Measurements from ENCODE around the gene SMIM28.

SMIM28 gene

GRCh38 chr6:138404666-138405337 lies 27.1 kb downstream of the SMIM28 start:
- Histone ChIP-seq H3K4me1 (ENCODE audit: control insufficient read depth, insufficient read depth, low read length, poor library complexity, severe bottlenecking) (peaks cover 14% of the 10 kb centered on the region), H3K9me3 (ENCODE audit: control insufficient read depth, low read length) (no peaks in the 10 kb centered on the region), H3K27ac (ENCODE audit: insufficient read depth, low read length, poor library complexity, severe bottlenecking) (peak overlapping the region; percentile 79), H3K27me3 (replicated peaks; ENCODE audit: control insufficient read depth, insufficient read depth, low read length, poor library complexity, severe bottlenecking) (no peaks in the 10 kb centered on the region), H3K4me3 (ENCODE audit: insufficient read depth, low read depth, low read length, poor library complexity, severe bottlenecking) (peak overlapping the region; percentile 64), H3K36me3 (ENCODE audit: control insufficient read depth, insufficient read depth, low read length) (peaks cover 38% of the 10 kb centered on the region)
- DNase-seq: peak; percentile 7 to 21 (median 12)

- no peak for DNase-seq
- H3K36me3 ChIP-seq (ENCODE audit: control insufficient read depth, insufficient read depth, low read length): peaks cover 44% of the 10 kb centered on the region
- no peaks in the 10 kb centered on the region for H3K9me3 ChIP-seq (ENCODE audit: control insufficient read depth, low read length)
- no peaks in the 10 kb centered on the region for H3K27me3 ChIP-seq (replicated peaks; ENCODE audit: control insufficient read depth, insufficient read depth, low read length, poor library complexity, severe bottlenecking)
- no peak overlapping the region for H3K4me3 ChIP-seq (ENCODE audit: insufficient read depth, low read depth, low read length, poor library complexity, severe bottlenecking)
- peaks cover 14% of the 10 kb centered on the region for H3K4me1 ChIP-seq (ENCODE audit: control insufficient read depth, insufficient read depth, low read length, poor library complexity, severe bottlenecking)
- peak overlapping the region; percentile 7 for H3K27ac ChIP-seq (ENCODE audit: insufficient read depth, low read length, poor library complexity, severe bottlenecking)
These were observed 28.2 kb downstream of the SMIM28 start for GRCh38 chr6:138405816-138406413.

GRCh38 chr6:138406443-138406842 lies 28.7 kb downstream of the SMIM28 start:
- H3K27ac ChIP-seq (ENCODE audit: insufficient read depth, low read length, poor library complexity, severe bottlenecking): no peak overlapping the region
- H3K4me3 ChIP-seq (ENCODE audit: insufficient read depth, low read depth, low read length, poor library complexity, severe bottlenecking): no peak overlapping the region
- no peak for DNase-seq
- H3K27me3 ChIP-seq (replicated peaks; ENCODE audit: control insufficient read depth, insufficient read depth, low read length, poor library complexity, severe bottlenecking): no peaks in the 10 kb centered on the region
- peaks cover 14% of the 10 kb centered on the region for H3K4me1 ChIP-seq (ENCODE audit: control insufficient read depth, insufficient read depth, low read length, poor library complexity, severe bottlenecking)
- peaks cover 49% of the 10 kb centered on the region for H3K36me3 ChIP-seq (ENCODE audit: control insufficient read depth, insufficient read depth, low read length)
- no peaks in the 10 kb centered on the region for H3K9me3 ChIP-seq (ENCODE audit: control insufficient read depth, low read length)

- peaks cover 1% of the 10 kb centered on the region for H3K4me1 ChIP-seq (ENCODE audit: control insufficient read depth, insufficient read depth, low read length, poor library complexity, severe bottlenecking)
- DNase-seq: no peak
- no peaks in the 10 kb centered on the region for H3K27me3 ChIP-seq (replicated peaks; ENCODE audit: control insufficient read depth, insufficient read depth, low read length, poor library complexity, severe bottlenecking)
- no peak overlapping the region for H3K4me3 ChIP-seq (ENCODE audit: insufficient read depth, low read depth, low read length, poor library complexity, severe bottlenecking)
- H3K9me3 ChIP-seq (ENCODE audit: control insufficient read depth, low read length): no peaks in the 10 kb centered on the region
- H3K36me3 ChIP-seq (ENCODE audit: control insufficient read depth, insufficient read depth, low read length): peaks cover 82% of the 10 kb centered on the region
- no peak overlapping the region for H3K27ac ChIP-seq (ENCODE audit: insufficient read depth, low read length, poor library complexity, severe bottlenecking)
These were observed 32.5 kb downstream of the SMIM28 start for GRCh38 chr6:138410048-138410735.

- Histone ChIP-seq H3K36me3 (ENCODE audit: control insufficient read depth, insufficient read depth, low read length) (peaks cover 82% of the 10 kb centered on the region), H3K27me3 (replicated peaks; ENCODE audit: control insufficient read depth, insufficient read depth, low read length, poor library complexity, severe bottlenecking) (no peaks in the 10 kb centered on the region), H3K4me1 (ENCODE audit: control insufficient read depth, insufficient read depth, low read length, poor library complexity, severe bottlenecking) (no peaks in the 10 kb centered on the region), H3K27ac (ENCODE audit: insufficient read depth, low read length, poor library complexity, severe bottlenecking) (no peak overlapping the region), H3K9me3 (ENCODE audit: control insufficient read depth, low read length) (no peaks in the 10 kb centered on the region), H3K4me3 (ENCODE audit: insufficient read depth, low read depth, low read length, poor library complexity, severe bottlenecking) (no peak overlapping the region)
- no peak for DNase-seq
These were observed 33.5 kb downstream of the SMIM28 start for GRCh38 chr6:138410972-138411880.

- peaks cover 48% of the 10 kb centered on the region for H3K36me3 ChIP-seq (ENCODE audit: control insufficient read depth, insufficient read depth, low read length)
These were observed 37.4 kb downstream of the SMIM28 start for GRCh38 chr6:138415125-138415524.

GRCh38 chr6:138416206-138416605 lies 38.5 kb downstream of the SMIM28 start:
- no peaks in the 10 kb centered on the region for H3K27me3 ChIP-seq (replicated peaks; ENCODE audit: control insufficient read depth, insufficient read depth, low read length, poor library complexity, severe bottlenecking)
- no peaks in the 10 kb centered on the region for H3K4me1 ChIP-seq (ENCODE audit: control insufficient read depth, insufficient read depth, low read length, poor library complexity, severe bottlenecking)
- no peaks in the 10 kb centered on the region for H3K9me3 ChIP-seq (ENCODE audit: control insufficient read depth, low read length)
- H3K36me3 ChIP-seq (ENCODE audit: control insufficient read depth, insufficient read depth, low read length): peaks cover 43% of the 10 kb centered on the region
- H3K27ac ChIP-seq (ENCODE audit: insufficient read depth, low read length, poor library complexity, severe bottlenecking): no peak overlapping the region
- no peak overlapping the region for H3K4me3 ChIP-seq (ENCODE audit: insufficient read depth, low read depth, low read length, poor library complexity, severe bottlenecking)
- DNase-seq: no peak

More at GRCh38 chr6:138415125-138415524, 37.4 kb downstream of the SMIM28 start:
- no peaks in the 10 kb centered on the region for H3K4me1 ChIP-seq (ENCODE audit: control insufficient read depth, insufficient read depth, low read length, poor library complexity, severe bottlenecking)
- H3K27me3 ChIP-seq (replicated peaks; ENCODE audit: control insufficient read depth, insufficient read depth, low read length, poor library complexity, severe bottlenecking): no peaks in the 10 kb centered on the region
- no peak for DNase-seq
- H3K27ac ChIP-seq (ENCODE audit: insufficient read depth, low read length, poor library complexity, severe bottlenecking): no peak overlapping the region
- no peaks in the 10 kb centered on the region for H3K9me3 ChIP-seq (ENCODE audit: control insufficient read depth, low read length)
- H3K4me3 ChIP-seq (ENCODE audit: insufficient read depth, low read depth, low read length, poor library complexity, severe bottlenecking): no peak overlapping the region

- Histone ChIP-seq H3K36me3 (ENCODE audit: control insufficient read depth, insufficient read depth, low read length) (peaks cover 31% of the 10 kb centered on the region), H3K4me1 (ENCODE audit: control insufficient read depth, insufficient read depth, low read length, poor library complexity, severe bottlenecking) (no peaks in the 10 kb centered on the region), H3K27ac (ENCODE audit: insufficient read depth, low read length, poor library complexity, severe bottlenecking) (no peak overlapping the region), H3K4me3 (ENCODE audit: insufficient read depth, low read depth, low read length, poor library complexity, severe bottlenecking) (no peak overlapping the region), H3K27me3 (replicated peaks; ENCODE audit: control insufficient read depth, insufficient read depth, low read length, poor library complexity, severe bottlenecking) (no peaks in the 10 kb centered on the region), H3K9me3 (ENCODE audit: control insufficient read depth, low read length) (no peaks in the 10 kb centered on the region)
- DNase-seq: no peak
These were observed 39.9 kb downstream of the SMIM28 start for GRCh38 chr6:138417493-138418117.

- Histone ChIP-seq H3K36me3 (ENCODE audit: control insufficient read depth, insufficient read depth, low read length) (peaks cover 24% of the 10 kb centered on the region), H3K4me1 (ENCODE audit: control insufficient read depth, insufficient read depth, low read length, poor library complexity, severe bottlenecking) (no peaks in the 10 kb centered on the region), H3K27ac (ENCODE audit: insufficient read depth, low read length, poor library complexity, severe bottlenecking) (no peak overlapping the region), H3K9me3 (ENCODE audit: control insufficient read depth, low read length) (no peaks in the 10 kb centered on the region), H3K4me3 (ENCODE audit: insufficient read depth, low read depth, low read length, poor library complexity, severe bottlenecking) (no peak overlapping the region), H3K27me3 (replicated peaks; ENCODE audit: control insufficient read depth, insufficient read depth, low read length, poor library complexity, severe bottlenecking) (no peaks in the 10 kb centered on the region)
- DNase-seq: no peak
These were observed 40.5 kb downstream of the SMIM28 start for GRCh38 chr6:138418118-138418742.
